K562 (cell line): Measurements from ENCODE around the gene PCDH1.

Experiments
- CEBPB ChIP-seq: fragments of 450-650 bp; IDR thresholded peaks from 2 replicates; pipeline ENCODE4 v1.6.1; 2016; ENCODE audit warnings: missing genetic modification characterization, missing compliant biosample characterization
- POLR2AphosphoS5 ChIP-seq: IDR thresholded peaks from 2 replicates; pipeline ENCODE4 v1.6.1; 2011; ENCODE audit warnings: mild to moderate bottlenecking, low read depth, low read length, moderate library complexity; ENCODE audit not compliant: control insufficient read depth, insufficient read depth
- RBM22 ChIP-seq: fragments of 200-400 bp; formaldehyde crosslinking; IDR thresholded peaks from 2 replicates; pipeline ENCODE4 v1.6.1; 2018; ENCODE audit warnings: low read length, low read depth; ENCODE audit not compliant: poor library complexity, severe bottlenecking
- SP2 ChIP-seq: IDR thresholded peaks from 2 replicates; pipeline ENCODE4 v1.6.1; 2011; ENCODE audit warnings: mild to moderate bottlenecking, low read depth, low read length, moderate library complexity; ENCODE audit not compliant: poor library complexity, severe bottlenecking; ENCODE audit errors: extremely low read depth
- TBL1XR1 ChIP-seq, 2 experiments: IDR thresholded peaks; 2 replicates each; pipeline ENCODE4 v1.6.1; 2012; ENCODE audit warnings: improper control_type of control experiment in 2 of 2, low read length in 2 of 2, mild to moderate bottlenecking in 1 of 2
- THAP7 ChIP-seq: fragments of 250-450 bp; sonication (Bioruptor Pico); IDR thresholded peaks from 2 replicates; pipeline ENCODE4 v1.5.0; 2021
- U2AF1 ChIP-seq: fragments of 200-400 bp; formaldehyde crosslinking; optimal IDR thresholded peaks from 2 replicates; pipeline ENCODE3; 2017; ENCODE audit warnings: mild to moderate bottlenecking, low read depth, low read length, moderate library complexity
- ZNF311 ChIP-seq: fragments of 250-450 bp; sonication (Bioruptor Pico); IDR thresholded peaks from 2 replicates; pipeline ENCODE4 v1.4.0; 2020; ENCODE audit warnings: mild to moderate bottlenecking, moderate library complexity
- ZNF668 ChIP-seq: fragments of 250-450 bp; sonication (Bioruptor Pico); IDR thresholded peaks from 2 replicates; pipeline ENCODE4 v1.8.0; 2022; ENCODE audit warnings: mild to moderate bottlenecking, inconsistent platforms
- TF ChIP-seq, protein P1 (sequence below): fragments of 450-650 bp; formaldehyde crosslinking; IDR thresholded peaks from 2 replicates; pipeline ENCODE4 v1.4.0; 2020; ENCODE audit warnings: mild to moderate bottlenecking, moderate library complexity

GRCh38 chr5:141875022-141875740 is 3.0 kb downstream of the PCDH1 start:
- TF ChIP-seq THAP7 (CRISPR knock-in tag), result no peak
- no peak for TF ChIP-seq U2AF1
- TF ChIP-seq, protein P1, sequence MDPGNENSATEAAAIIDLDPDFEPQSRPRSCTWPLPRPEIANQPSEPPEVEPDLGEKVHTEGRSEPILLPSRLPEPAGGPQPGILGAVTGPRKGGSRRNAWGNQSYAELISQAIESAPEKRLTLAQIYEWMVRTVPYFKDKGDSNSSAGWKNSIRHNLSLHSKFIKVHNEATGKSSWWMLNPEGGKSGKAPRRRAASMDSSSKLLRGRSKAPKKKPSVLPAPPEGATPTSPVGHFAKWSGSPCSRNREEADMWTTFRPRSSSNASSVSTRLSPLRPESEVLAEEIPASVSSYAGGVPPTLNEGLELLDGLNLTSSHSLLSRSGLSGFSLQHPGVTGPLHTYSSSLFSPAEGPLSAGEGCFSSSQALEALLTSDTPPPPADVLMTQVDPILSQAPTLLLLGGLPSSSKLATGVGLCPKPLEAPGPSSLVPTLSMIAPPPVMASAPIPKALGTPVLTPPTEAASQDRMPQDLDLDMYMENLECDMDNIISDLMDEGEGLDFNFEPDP (CRISPR knock-in tag), result no peak
- no peak for TF ChIP-seq TBL1XR1 (IDR thresholded peaks at IDR 0.05; ENCODE audit: low read length in 2 of 2)
- no peak for TF ChIP-seq ZNF311 (CRISPR knock-in tag)
- TF ChIP-seq RBM22, result no peak
- no peak for TF ChIP-seq CEBPB (tag)
- TF ChIP-seq SP2, result no peak
- no peak for TF ChIP-seq ZNF668 (CRISPR knock-in tag)
- TF ChIP-seq POLR2AphosphoS5, result no peak
